Neural crest cell (in vitro differentiated cells): ENCODE results near the gene SLC25A26. TPM values are rescaled to one million over a fixed set of nuclear protein-coding genes. Genes with fewer than 3 reads are reported as not detected.

Source experiments
- DNase-seq: peaks from one replicate; pipeline ENCODE4 v3.0.0; 2021; ENCODE audit warnings: low read depth, mixed read lengths, low spot score
- H3K27ac Mint-ChIP-seq: one replicate; pipeline ENCODE4 v1.8.0; 2021; ENCODE audit warnings: mild to moderate bottlenecking, mixed read lengths; ENCODE audit not compliant: unreplicated experiment
- H3K27me3 Mint-ChIP-seq: 2 replicates; pipeline ENCODE4 v1.8.0; 2021; ENCODE audit warnings: low read depth, mild to moderate bottlenecking, mixed read lengths
- H3K36me3 Mint-ChIP-seq: 2 replicates; pipeline ENCODE4 v1.8.0; 2021; ENCODE audit warnings: low read depth, mild to moderate bottlenecking, mixed read lengths
- H3K4me1 Mint-ChIP-seq: 2 replicates; pipeline ENCODE4 v1.8.0; 2021; ENCODE audit warnings: mixed read lengths
- H3K4me3 Mint-ChIP-seq: one replicate; pipeline ENCODE4 v1.8.0; 2021; ENCODE audit warnings: mild to moderate bottlenecking, mixed read lengths
- H3K9me3 Mint-ChIP-seq: 2 replicates; pipeline ENCODE4 v1.8.0; 2021; ENCODE audit warnings: mixed read lengths
- total RNA-seq: library from RNA; stranded (reverse); gene quantifications from 2 replicates; pipeline ENCODE4 v1.2.1, GENCODE V29; 2021
- TF ChIP-seq, protein P1 (sequence below): fragments of 200-600 bp; sonication (generic); conservative IDR thresholded peaks from 2 replicates; pipeline ENCODE4 v1.5.0; 2021; ENCODE audit warnings: antibody characterized with exemption, mild to moderate bottlenecking

The SLC25A26 gene
- total RNA-seq, 1 donor from 2014 or later: 10.1 TPM

DNA sequence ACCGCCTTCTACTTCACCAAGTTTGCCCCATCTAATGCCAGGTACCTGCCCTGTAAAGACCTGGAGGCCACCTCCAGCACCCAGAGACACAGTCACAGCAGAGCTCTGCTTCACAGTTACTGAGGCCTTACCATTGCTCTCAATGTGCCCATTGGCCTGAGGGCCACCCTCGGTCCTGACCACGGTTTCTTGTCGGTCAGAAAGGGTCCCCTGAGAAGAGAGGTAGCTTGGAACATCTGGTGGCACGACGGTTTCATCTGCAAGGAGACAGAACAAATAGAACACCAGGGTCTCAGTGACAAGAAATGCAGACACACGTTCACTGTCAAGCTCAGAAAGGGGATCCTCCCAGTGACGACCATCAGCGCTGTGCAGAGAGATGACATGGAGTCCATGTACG, 161.3 kb downstream of the SLC25A26 start:
- peaks cover 35% of the 10 kb centered on the region for H3K4me1 Mint-ChIP-seq
- peak overlapping the region; percentile 41 for H3K4me3 Mint-ChIP-seq
- no peak overlapping the region for H3K27ac Mint-ChIP-seq
- TF ChIP-seq, protein P1, sequence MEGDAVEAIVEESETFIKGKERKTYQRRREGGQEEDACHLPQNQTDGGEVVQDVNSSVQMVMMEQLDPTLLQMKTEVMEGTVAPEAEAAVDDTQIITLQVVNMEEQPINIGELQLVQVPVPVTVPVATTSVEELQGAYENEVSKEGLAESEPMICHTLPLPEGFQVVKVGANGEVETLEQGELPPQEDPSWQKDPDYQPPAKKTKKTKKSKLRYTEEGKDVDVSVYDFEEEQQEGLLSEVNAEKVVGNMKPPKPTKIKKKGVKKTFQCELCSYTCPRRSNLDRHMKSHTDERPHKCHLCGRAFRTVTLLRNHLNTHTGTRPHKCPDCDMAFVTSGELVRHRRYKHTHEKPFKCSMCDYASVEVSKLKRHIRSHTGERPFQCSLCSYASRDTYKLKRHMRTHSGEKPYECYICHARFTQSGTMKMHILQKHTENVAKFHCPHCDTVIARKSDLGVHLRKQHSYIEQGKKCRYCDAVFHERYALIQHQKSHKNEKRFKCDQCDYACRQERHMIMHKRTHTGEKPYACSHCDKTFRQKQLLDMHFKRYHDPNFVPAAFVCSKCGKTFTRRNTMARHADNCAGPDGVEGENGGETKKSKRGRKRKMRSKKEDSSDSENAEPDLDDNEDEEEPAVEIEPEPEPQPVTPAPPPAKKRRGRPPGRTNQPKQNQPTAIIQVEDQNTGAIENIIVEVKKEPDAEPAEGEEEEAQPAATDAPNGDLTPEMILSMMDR: no peak
- peaks cover 75% of the 10 kb centered on the region for H3K36me3 Mint-ChIP-seq
- H3K9me3 Mint-ChIP-seq: peaks cover 2% of the 10 kb centered on the region
- no peak for DNase-seq
- H3K27me3 Mint-ChIP-seq: peaks cover 8% of the 10 kb centered on the region

- Mint-ChIP-seq H3K9me3 (peaks cover 2% of the 10 kb centered on the region), H3K27me3 (peaks cover 8% of the 10 kb centered on the region), H3K4me3 (no peak overlapping the region), H3K27ac (no peak overlapping the region), H3K36me3 (peaks cover 75% of the 10 kb centered on the region), H3K4me1 (peaks cover 36% of the 10 kb centered on the region)
- TF ChIP-seq, protein P1: no peak
- no peak for DNase-seq
Measured at GRCh38 chr3:66383023-66383422, 162.2 kb downstream of the SLC25A26 start.

DNA sequence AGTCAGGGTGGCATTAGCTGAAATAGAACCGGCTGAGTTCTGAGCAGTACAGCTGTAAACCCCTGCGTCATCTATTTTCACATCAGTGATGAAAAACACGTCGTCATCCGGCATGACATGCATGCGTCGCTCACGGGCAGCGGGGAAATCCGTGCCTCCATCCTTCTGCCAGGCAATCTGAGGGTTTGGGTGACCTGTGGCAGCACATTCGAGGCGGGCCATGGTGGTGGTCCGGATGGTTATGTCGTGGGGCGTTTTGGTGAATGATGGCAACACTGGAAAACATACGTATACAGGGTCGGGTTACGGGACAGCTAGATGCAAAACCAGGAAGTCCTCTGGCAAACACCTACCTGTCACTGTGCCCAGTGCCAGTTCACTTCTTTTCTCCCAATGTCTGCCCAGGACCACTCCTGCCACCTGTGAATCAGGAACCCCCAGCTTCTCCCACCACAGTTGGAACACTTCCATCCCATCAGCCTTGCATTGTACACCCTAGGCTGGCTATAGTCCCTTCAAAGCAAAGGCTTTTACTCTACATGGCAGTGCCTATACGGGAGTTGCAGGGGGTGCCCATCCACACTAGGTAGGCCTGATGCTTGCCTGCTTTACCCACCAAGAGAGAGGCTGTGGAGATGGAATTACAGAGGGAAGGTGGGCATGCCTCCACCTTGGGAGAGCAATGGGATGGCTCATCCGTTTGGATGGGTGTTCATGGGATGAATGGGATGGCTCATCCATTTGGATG, 163.4 kb downstream of the SLC25A26 start:
- Mint-ChIP-seq H3K4me3 (peak overlapping the region; percentile 36), H3K36me3 (peaks cover 74% of the 10 kb centered on the region), H3K27me3 (peaks cover 8% of the 10 kb centered on the region), H3K9me3 (peaks cover 2% of the 10 kb centered on the region), H3K4me1 (peaks cover 37% of the 10 kb centered on the region), H3K27ac (peak overlapping the region; percentile 38)
- no peak for DNase-seq
- TF ChIP-seq, protein P1: no peak

- DNase-seq: no peak
- Mint-ChIP-seq H3K4me3 (peak overlapping the region; percentile 16), H3K9me3 (peaks cover 2% of the 10 kb centered on the region), H3K27me3 (peaks cover 8% of the 10 kb centered on the region), H3K36me3 (peaks cover 69% of the 10 kb centered on the region), H3K27ac (no peak overlapping the region), H3K4me1 (peaks cover 36% of the 10 kb centered on the region)
- TF ChIP-seq, protein P1: no peak
Measured at GRCh38 chr3:66385066-66385465, 164.3 kb downstream of the SLC25A26 start.

GRCh38 chr3:66386011-66386924, 165.5 kb downstream of the SLC25A26 start:
- peaks cover 2% of the 10 kb centered on the region for H3K9me3 Mint-ChIP-seq
- TF ChIP-seq, protein P1: no peak
- peaks cover 66% of the 10 kb centered on the region for H3K36me3 Mint-ChIP-seq
- H3K27ac Mint-ChIP-seq: peak overlapping the region; percentile 8
- DNase-seq: no peak
- H3K4me1 Mint-ChIP-seq: peaks cover 36% of the 10 kb centered on the region
- peaks cover 8% of the 10 kb centered on the region for H3K27me3 Mint-ChIP-seq
- H3K4me3 Mint-ChIP-seq: peak overlapping the region; percentile 38
